H1 (cell line): ENCODE measurements around the gene TMCC1. TPM values are rescaled to one million over a fixed set of nuclear protein-coding genes. Genes with fewer than 3 reads are reported as not detected.

Experiments used
- CTCF ChIA-PET: fragments of 300-600 bp; sonication (Branson Sonifier 250); formaldehyde crosslinking; loops from one replicate; lab custom pipeline; 2021; ENCODE audit not compliant: partially characterized antibody; lab: Charles Lee
- POLR2A ChIA-PET: fragments of 300-600 bp; sonication (Branson Sonifier 250); formaldehyde crosslinking; loops from one replicate; lab custom pipeline; 2021; ENCODE audit warnings: inconsistent platforms; ENCODE audit not compliant: partially characterized antibody; lab: Charles Lee
- DNase-seq, 2 experiments: peaks; one replicate each; pipeline versions ENCODE4 v3.0.0 to v3.0.0-alpha.2; 2010 to 2022; ENCODE audit warnings: low spot score in 2 of 2, low read depth in 1 of 2, mixed read lengths in 1 of 2
- FAIRE-seq: peaks from 2 replicates; lab custom pipeline; 2011; peaks lifted over from hg19 to GRCh38; lab: Jason Lieb, UNC
- H2AFZ ChIP-seq: 2 replicates; pipeline ENCODE4 v1.8.1; 2012; ENCODE audit warnings: low read length, inconsistent platforms
- H2AK5ac ChIP-seq: 2 replicates; pipeline ENCODE4 v1.6.1; 2013; ENCODE audit warnings: low read depth, low read length
- H2BK120ac ChIP-seq: replicated peaks from 2 replicates; pipeline ENCODE3; 2013; ENCODE audit warnings: low read depth, low read length, inconsistent platforms
- H2BK12ac ChIP-seq: 2 replicates; pipeline ENCODE4 v1.6.1; 2013; ENCODE audit warnings: low read depth, low read length
- H2BK15ac ChIP-seq: 2 replicates; pipeline ENCODE4 v1.6.1; 2013; ENCODE audit warnings: low read length
- H2BK20ac ChIP-seq: 2 replicates; pipeline ENCODE4 v1.6.1; 2013; ENCODE audit warnings: low read length
- H2BK5ac ChIP-seq: 2 replicates; pipeline ENCODE4 v1.6.1; 2013; ENCODE audit warnings: low read depth, low read length
- H3K14ac ChIP-seq: 2 replicates; pipeline ENCODE4 v1.6.1; 2013; ENCODE audit warnings: inconsistent platforms; ENCODE audit not compliant: insufficient read length
- H3K18ac ChIP-seq: 2 replicates; pipeline ENCODE4 v1.6.1; 2013; ENCODE audit warnings: low read length; ENCODE audit errors: extremely low read depth
- H3K23ac ChIP-seq: 2 replicates; pipeline ENCODE4 v1.6.1; 2013; ENCODE audit warnings: inconsistent platforms; ENCODE audit not compliant: insufficient read length
- H3K23me2 ChIP-seq: 2 replicates; pipeline ENCODE4 v1.6.1; 2013; ENCODE audit warnings: low read depth, low read length
- H3K27ac ChIP-seq: 2 replicates; pipeline ENCODE4 v1.6.1; 2011; ENCODE audit warnings: low read depth, low read length, inconsistent platforms
- H3K27me3 ChIP-seq, 4 experiments: replicated peaks in 1 of 4; 1 replicate in 1 of 4; 2 replicates in 3 of 4; pipeline versions ENCODE4 v1.6.1 to v1.8.1; 2011 to 2013; ENCODE audit warnings: low read length in 3 of 4, mild to moderate bottlenecking in 3 of 4, inconsistent platforms in 2 of 4, mixed read lengths in 2 of 4, moderate library complexity in 1 of 4; ENCODE audit not compliant: control insufficient read depth in 3 of 4, insufficient read depth in 3 of 4; ENCODE audit errors: extremely low read depth in 1 of 4
- H3K36me3 ChIP-seq, 4 experiments: 2 replicates each; pipeline versions ENCODE4 v1.6.1 to v1.8.1; 2011 to 2013; ENCODE audit warnings: mild to moderate bottlenecking in 4 of 4, low read length in 3 of 4, moderate library complexity in 2 of 4, control low read depth in 1 of 4, inconsistent platforms in 1 of 4; ENCODE audit not compliant: insufficient read depth in 4 of 4, control insufficient read depth in 2 of 4
- H3K4ac ChIP-seq: replicated peaks from 2 replicates; pipeline ENCODE3; 2013; ENCODE audit warnings: low read length, low read depth, mixed read lengths, inconsistent platforms; ENCODE audit not compliant: insufficient read length
- H3K4me1 ChIP-seq, 4 experiments: replicated peaks in 1 of 4; 1 replicate in 1 of 4; 2 replicates in 3 of 4; pipeline versions ENCODE4 v1.6.1 to v1.8.1; 2011 to 2013; ENCODE audit warnings: low read length in 3 of 4, inconsistent platforms in 2 of 4, mixed read lengths in 1 of 4; ENCODE audit not compliant: insufficient read depth in 4 of 4, control insufficient read depth in 3 of 4
- H3K4me2 ChIP-seq, 2 experiments: 2 replicates each; pipeline versions ENCODE4 v1.6.1 to v1.8.1; 2011 to 2013; ENCODE audit warnings: low read depth in 2 of 2, low read length in 2 of 2, control low read depth in 1 of 2, inconsistent platforms in 1 of 2, mild to moderate bottlenecking in 1 of 2; ENCODE audit not compliant: insufficient read depth in 1 of 2
- H3K4me3 ChIP-seq, 4 experiments: fragments of 200-600, 300-600 bp in 1 of 4; sonication (generic), shearing (Covaris generic), sonication (Bioruptor Twin) in 1 of 4; 2 replicates each; pipeline versions ENCODE4 v1.5.1 to v1.8.1; 2011 to 2016; ENCODE audit warnings: low read length in 4 of 4, low read depth in 3 of 4, control low read depth in 2 of 4, inconsistent platforms in 2 of 4, mild to moderate bottlenecking in 2 of 4, mixed read lengths in 1 of 4, moderate library complexity in 1 of 4; ENCODE audit not compliant: insufficient read depth in 2 of 4; ENCODE audit errors: extremely low read depth in 1 of 4
- H3K56ac ChIP-seq: replicated peaks from 2 replicates; pipeline ENCODE3; 2013; ENCODE audit warnings: low read depth, mild to moderate bottlenecking, mixed read lengths, low read length, inconsistent platforms; ENCODE audit not compliant: insufficient read length
- H3K79me1 ChIP-seq: 2 replicates; pipeline ENCODE4 v1.6.1; 2013; ENCODE audit warnings: low read depth, low read length, control low read depth
- H3K79me2 ChIP-seq, 2 experiments: 2 replicates each; pipeline versions ENCODE4 v1.6.1 to v1.8.1; 2012 to 2013; ENCODE audit warnings: low read length in 2 of 2, mild to moderate bottlenecking in 2 of 2, inconsistent platforms in 1 of 2; ENCODE audit not compliant: insufficient read depth in 2 of 2, control insufficient read depth in 1 of 2
- H3K9ac ChIP-seq, 4 experiments: replicated peaks in 1 of 4; 1 replicate in 1 of 4; 2 replicates in 3 of 4; pipeline versions ENCODE4 v1.6.1 to v1.8.1; 2011 to 2013; ENCODE audit warnings: low read depth in 3 of 4, low read length in 3 of 4, control low read depth in 2 of 4, mild to moderate bottlenecking in 2 of 4, moderate library complexity in 2 of 4, inconsistent platforms in 1 of 4; ENCODE audit errors: extremely low read depth in 1 of 4
- H3K9me3 ChIP-seq, 2 experiments: 2 replicates each; pipeline versions ENCODE4 v1.6.1 to v1.8.1; 2012 to 2013; ENCODE audit warnings: mild to moderate bottlenecking in 2 of 2, moderate library complexity in 2 of 2, control low read depth in 1 of 2, inconsistent platforms in 1 of 2, low read depth in 1 of 2, low read length in 1 of 2, mixed read lengths in 1 of 2; ENCODE audit not compliant: insufficient read depth in 2 of 2
- H4K20me1 ChIP-seq, 2 experiments: replicated peaks in 1 of 2; 2 replicates each; pipeline versions ENCODE3 to v1.8.1; 2011 to 2013; ENCODE audit warnings: inconsistent platforms in 2 of 2, low read length in 2 of 2, mild to moderate bottlenecking in 1 of 2; ENCODE audit not compliant: insufficient read depth in 2 of 2, control insufficient read depth in 1 of 2
- H4K5ac ChIP-seq: 2 replicates; pipeline ENCODE4 v1.6.1; 2013; ENCODE audit warnings: low read length, low read depth, mixed read lengths, inconsistent platforms; ENCODE audit not compliant: insufficient read length
- H4K8ac ChIP-seq: 2 replicates; pipeline ENCODE4 v1.8.0; 2013; ENCODE audit warnings: mild to moderate bottlenecking, moderate library complexity, low read length, inconsistent platforms; ENCODE audit not compliant: insufficient read depth; ENCODE audit errors: extremely low read depth
- H4K91ac ChIP-seq: replicated peaks from 2 replicates; pipeline ENCODE3; 2013; ENCODE audit warnings: low read length, mixed read lengths, inconsistent platforms; ENCODE audit not compliant: insufficient read length
- CREB1 ChIP-seq: IDR thresholded peaks from 2 replicates; pipeline ENCODE4 v1.6.1; 2012; ENCODE audit warnings: inconsistent platforms
- CTBP2 ChIP-seq: IDR thresholded peaks from 2 replicates; pipeline ENCODE4 v1.7.0; 2011; ENCODE audit warnings: borderline replicate concordance, mild to moderate bottlenecking, moderate library complexity, mixed read lengths, low read length; ENCODE audit not compliant: insufficient read depth, insufficient read length
- HDAC6 ChIP-seq: IDR thresholded peaks from one replicate; pipeline ENCODE4 v1.7.1; 2012; ENCODE audit warnings: low read depth, mild to moderate bottlenecking, inconsistent platforms, low read length, moderate library complexity
- KDM4A ChIP-seq: IDR thresholded peaks from one replicate; pipeline ENCODE4 v1.7.1; 2012; ENCODE audit warnings: low read depth, mild to moderate bottlenecking, moderate library complexity, low read length, inconsistent platforms; ENCODE audit not compliant: severe bottlenecking
- POLR2A ChIP-seq, 2 experiments: IDR thresholded peaks; 1 replicate in 1 of 2; 2 replicates in 1 of 2; pipeline ENCODE4 v1.6.1; 2011; ENCODE audit warnings: low read depth in 2 of 2, low read length in 2 of 2, mild to moderate bottlenecking in 2 of 2; ENCODE audit errors: control extremely low read depth in 1 of 2
- POLR2AphosphoS5 ChIP-seq: IDR thresholded peaks from 2 replicates; pipeline ENCODE4 v1.6.1; 2011; ENCODE audit warnings: low read depth, low read length
- RBBP5 ChIP-seq: IDR thresholded peaks from 2 replicates; pipeline ENCODE4 v1.7.1; 2012; ENCODE audit warnings: low read depth, mild to moderate bottlenecking, inconsistent platforms, low read length, moderate library complexity, borderline replicate concordance
- SIX5 ChIP-seq: IDR thresholded peaks from 2 replicates; pipeline ENCODE4 v1.6.1; 2011; ENCODE audit warnings: mild to moderate bottlenecking, low read depth, low read length
- SP1 ChIP-seq: IDR thresholded peaks from 2 replicates; pipeline ENCODE4 v1.6.1; 2011; ENCODE audit warnings: low read depth, low read length
- SUZ12 ChIP-seq: fragments of 200-600 bp; sonication (generic); IDR thresholded peaks from 2 replicates; pipeline ENCODE4 v1.6.1; 2012; ENCODE audit warnings: mild to moderate bottlenecking, inconsistent platforms, low read length, moderate library complexity, mixed read lengths
- TBP ChIP-seq: IDR thresholded peaks from 2 replicates; pipeline ENCODE4 v1.6.1; 2011; ENCODE audit warnings: low read depth, low read length, improper control_type of control experiment
- WGBS, 2 experiments: shearing (Covaris generic) in 1 of 2; methylation state at CpG; one replicate each; pipeline versions ENCODE4 v1.1.6 to v1.1.7; 2013 to 2015; ENCODE audit warnings: low lambda C conversion rate in 2 of 2, mixed read lengths in 2 of 2, inconsistent platforms in 1 of 2, low coverage in 1 of 2, missing lambda C conversion rate in 1 of 2; ENCODE audit not compliant: insufficient replicate concordance in 2 of 2, insufficient coverage in 1 of 2, insufficient read length in 1 of 2; ENCODE audit errors: extremely low coverage in 1 of 2, missing lambda C conversion rate in 1 of 2; 5-methylcytosine and 5-hydroxymethylcytosine counted together
- polyA plus RNA-seq, 7 experiments: library from polyadenylated mRNA; depleted of rRNA in 3 of 7; stranded (reverse) in 5 of 7; unstranded in 2 of 7; fragments of >200 nt in 5 of 7; fragments of 200-250 nt in 2 of 7; gene quantifications; 1 replicate in 5 of 7; 2 replicates in 1 of 7; 4 replicates in 1 of 7; pipeline versions ENCODE4 v1.2.1 to v1.2.3, GENCODE V29; 2011 to 2013; ENCODE audit warnings: missing spikeins in 2 of 7, mixed read lengths in 2 of 7
- total RNA-seq: library from RNA; stranded (reverse); fragmentation: NEBNext Ultra II Directional; extraction: Animal tissue kit (Norgen Biotek cat#: 25700); gene quantifications from 2 replicates; pipeline ENCODE4 v1.2.1, GENCODE V29; 2021

TMCC1 gene
- total and polyA plus RNA-seq, 2 of the 8 experiments (the other 6 are each of a cell fraction or from before 2014, with no cell fraction given): 10.4 to 27.1 TPM

DNA sequence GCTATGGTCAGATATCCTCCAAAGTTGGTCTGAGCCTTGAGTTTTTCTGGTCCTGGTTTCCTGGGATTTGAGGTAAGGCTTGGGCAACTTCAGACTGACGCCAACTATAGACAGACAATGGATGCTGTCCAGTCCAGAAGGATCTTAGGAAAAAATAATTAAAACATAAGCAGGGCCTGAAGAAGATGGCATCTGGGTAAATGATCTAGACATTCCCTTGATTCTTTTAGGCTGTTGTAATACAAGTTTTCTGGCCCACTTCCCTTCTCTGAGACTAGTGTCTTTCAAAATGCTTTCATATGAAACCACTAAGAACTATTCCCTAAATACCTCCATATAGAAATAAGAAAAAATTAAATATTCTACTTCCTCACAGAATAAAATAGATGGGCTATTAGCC is 239.4 kb downstream of the TMCC1 start:
- Histone ChIP-seq H3K9me3 (no peaks in the 10 kb centered on the region), H3K4me2 (no peak overlapping the region), H4K5ac (no peak overlapping the region), H3K36me3 (peaks cover 0 to 7% (median 2%) of the 10 kb centered on the region in 4 experiments; a peak in 2 of 8 replicates), H4K20me1 (no peaks in the 10 kb centered on the region), H2BK15ac (no peak overlapping the region), H4K91ac (no peak overlapping the region), H3K18ac (no peak overlapping the region), H3K23me2 (no peaks in the 10 kb centered on the region), H3K56ac (no peak overlapping the region), H4K8ac (no peak overlapping the region), H2BK5ac (no peak overlapping the region), H3K4me3 (no peak overlapping the region), H3K79me2 (no peaks in the 10 kb centered on the region), H3K27me3 (no peaks in the 10 kb centered on the region), H3K9ac (no peak overlapping the region), H2BK20ac (no peak overlapping the region), H3K23ac (no peak overlapping the region), H3K4ac (no peak overlapping the region), H2AFZ (no peak overlapping the region), H3K79me1 (no peaks in the 10 kb centered on the region; the same call in 1 of the 2 replicates), H3K4me1 (peaks cover 0 to 7% (median under 1%) of the 10 kb centered on the region in 4 experiments; a peak in 3 of 7 replicates), H2BK120ac (no peak overlapping the region), H2AK5ac (no peak overlapping the region), H3K27ac (no peak overlapping the region), H3K14ac (no peak overlapping the region), H2BK12ac (no peak overlapping the region)
- 100% methylated on average over 1 of the region's 1 CpG; no CpG with 5 or more reads in 1 of the 2 experiments for WGBS, 2 experiments
- FAIRE-seq (no peak), DNase-seq (no peak)
- ChIA-PET CTCF (interaction anchor here (1.6 to 2.8 kb wide), 2 partner anchors 156 to 172 kb away, joined by 4 to 9 read pairs; no protein-coding TSS in a partner anchor), POLR2A (interaction anchor here (1.1 kb wide), 1 partner anchor 108 kb away, joined by 3 read pairs; no protein-coding TSS in a partner anchor)
- TF ChIP-seq CREB1: no peak
- no peak for TF ChIP-seq HDAC6
- no peak for TF ChIP-seq CTBP2
- TF ChIP-seq SUZ12: no peak
- no peak for TF ChIP-seq SIX5
- TF ChIP-seq KDM4A: no peak
- no peak for TF ChIP-seq SP1
- no peak for TF ChIP-seq POLR2AphosphoS5
- no peak for TF ChIP-seq RBBP5
- no peak for TF ChIP-seq POLR2A (IDR thresholded peaks at IDR 0.05; ENCODE audit: control extremely low read depth in 1 of 2, low read depth in 2 of 2, low read length in 2 of 2)
- no peak for TF ChIP-seq TBP
